ENCODE measurements around the gene PLEKHA7.

Gene PLEKHA7

GRCh38 chr11:16774936-16775613, 239.1 kb downstream of the PLEKHA7 start:
- TF ChIP-seq, protein P1, sequence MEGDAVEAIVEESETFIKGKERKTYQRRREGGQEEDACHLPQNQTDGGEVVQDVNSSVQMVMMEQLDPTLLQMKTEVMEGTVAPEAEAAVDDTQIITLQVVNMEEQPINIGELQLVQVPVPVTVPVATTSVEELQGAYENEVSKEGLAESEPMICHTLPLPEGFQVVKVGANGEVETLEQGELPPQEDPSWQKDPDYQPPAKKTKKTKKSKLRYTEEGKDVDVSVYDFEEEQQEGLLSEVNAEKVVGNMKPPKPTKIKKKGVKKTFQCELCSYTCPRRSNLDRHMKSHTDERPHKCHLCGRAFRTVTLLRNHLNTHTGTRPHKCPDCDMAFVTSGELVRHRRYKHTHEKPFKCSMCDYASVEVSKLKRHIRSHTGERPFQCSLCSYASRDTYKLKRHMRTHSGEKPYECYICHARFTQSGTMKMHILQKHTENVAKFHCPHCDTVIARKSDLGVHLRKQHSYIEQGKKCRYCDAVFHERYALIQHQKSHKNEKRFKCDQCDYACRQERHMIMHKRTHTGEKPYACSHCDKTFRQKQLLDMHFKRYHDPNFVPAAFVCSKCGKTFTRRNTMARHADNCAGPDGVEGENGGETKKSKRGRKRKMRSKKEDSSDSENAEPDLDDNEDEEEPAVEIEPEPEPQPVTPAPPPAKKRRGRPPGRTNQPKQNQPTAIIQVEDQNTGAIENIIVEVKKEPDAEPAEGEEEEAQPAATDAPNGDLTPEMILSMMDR (IDR thresholded peaks at IDR 0.05; ENCODE audit: low read depth, low read length): no peak
- no peak for DNase-seq (ENCODE audit: extremely low read depth, low read depth)

DNA sequence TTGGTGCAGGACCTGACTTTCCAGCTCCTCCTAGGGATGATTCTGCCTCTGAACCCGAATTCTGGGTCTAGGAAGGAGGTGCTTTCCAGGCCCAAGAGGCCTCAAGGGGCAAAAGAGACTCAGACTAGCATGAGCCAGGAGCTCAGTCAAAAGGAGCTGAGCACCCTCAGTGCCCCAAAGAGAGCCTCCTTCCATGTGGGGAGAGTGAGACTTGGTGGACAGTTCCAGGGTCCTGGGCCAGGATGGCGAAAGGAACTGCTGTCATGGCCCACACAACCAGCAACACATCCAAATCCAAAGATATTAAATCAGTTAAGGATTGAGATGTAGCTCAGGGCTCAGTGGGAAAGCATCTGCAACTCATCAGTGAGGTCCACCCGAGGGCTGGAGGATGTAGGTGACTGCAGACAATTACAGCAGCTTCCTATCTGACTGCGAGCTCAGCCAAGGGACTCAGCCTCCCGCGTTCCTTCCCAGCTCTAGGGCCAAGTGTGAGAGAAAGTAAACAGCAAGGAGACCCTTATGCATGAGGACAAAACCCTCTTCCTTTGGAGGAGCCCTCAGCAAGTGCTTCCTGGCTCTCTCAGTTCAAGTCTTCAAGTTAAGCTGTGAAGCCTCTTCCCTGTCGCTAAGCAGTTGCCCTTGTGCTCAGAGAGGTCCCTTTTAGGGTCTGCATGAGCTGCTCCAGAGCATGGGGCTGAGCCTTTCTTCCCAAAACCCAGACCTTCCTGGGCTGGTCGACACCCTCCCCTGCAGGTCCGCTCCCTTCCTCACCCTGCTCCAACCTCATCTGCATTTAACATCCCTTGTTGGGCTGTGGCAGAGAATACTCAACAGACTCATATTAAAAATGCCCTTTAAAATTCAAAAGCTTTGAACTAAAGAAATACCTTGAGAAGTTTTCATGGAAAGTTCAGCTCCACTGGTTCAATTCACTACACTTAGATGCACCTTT, 240.0 kb downstream of the PLEKHA7 start:
- TF ChIP-seq, protein P1 (IDR thresholded peaks at IDR 0.05; ENCODE audit: low read depth, low read length): no peak
- DNase-seq (ENCODE audit: extremely low read depth, low read depth): no peak

- no peak for DNase-seq (ENCODE audit: extremely low read depth, low read depth)
- TF ChIP-seq, protein P1 (IDR thresholded peaks at IDR 0.05; ENCODE audit: low read depth, low read length): no peak
These were observed 242.1 kb downstream of the PLEKHA7 start for GRCh38 chr11:16772141-16772512.

DNA sequence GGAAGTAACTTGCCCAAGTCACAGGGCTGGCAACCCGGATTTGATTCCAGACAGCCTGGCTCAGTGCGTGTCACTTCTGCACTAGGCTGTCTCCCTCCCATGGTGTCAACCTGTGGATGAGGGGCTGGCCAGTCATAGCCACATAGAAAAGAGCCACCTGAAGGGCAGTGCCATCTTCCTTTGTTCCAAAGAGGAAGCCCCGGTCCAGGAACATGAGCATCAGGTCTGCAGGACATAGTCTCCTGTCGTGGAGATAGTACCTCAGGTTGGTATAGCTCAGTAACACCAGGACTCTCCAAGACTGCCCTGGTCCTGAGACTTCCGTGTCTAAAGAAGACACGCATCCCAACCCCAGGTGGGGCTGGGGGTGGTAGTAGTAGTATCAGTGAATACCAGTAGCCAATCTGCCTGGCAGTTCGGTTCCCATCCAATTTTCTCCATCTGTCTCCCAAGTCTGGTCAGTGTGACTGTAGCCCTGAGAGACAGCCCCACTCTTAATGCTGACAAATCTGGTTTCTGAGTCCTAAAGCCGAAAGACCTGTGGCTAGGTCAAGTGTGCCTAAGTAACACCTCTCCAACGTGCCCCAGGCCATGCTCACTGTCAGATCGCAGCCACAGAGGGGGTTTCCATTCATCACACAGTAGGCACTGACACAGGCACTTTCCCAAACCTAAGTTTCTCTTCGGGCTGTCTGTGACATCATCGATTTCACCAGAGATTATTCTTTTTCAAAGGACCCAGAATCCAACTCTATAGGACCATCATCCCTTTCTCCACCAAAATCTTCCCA, 242.7 kb downstream of the PLEKHA7 start:
- DNase-seq (ENCODE audit: extremely low read depth, low read depth): no peak
- TF ChIP-seq, protein P1 (IDR thresholded peaks at IDR 0.05; ENCODE audit: low read depth, low read length): no peak

GRCh38 chr11:16770016-16770415, 244.2 kb downstream of the PLEKHA7 start:
- no peak for DNase-seq (ENCODE audit: extremely low read depth, low read depth)
- TF ChIP-seq, protein P1 (IDR thresholded peaks at IDR 0.05; ENCODE audit: low read depth, low read length): no peak

- DNase-seq (ENCODE audit: extremely low read depth, low read depth): no peak
- TF ChIP-seq, protein P1 (IDR thresholded peaks at IDR 0.05; ENCODE audit: low read depth, low read length): no peak
These were observed 244.8 kb downstream of the PLEKHA7 start for GRCh38 chr11:16769386-16769785.
